DMS53 treated with DMSO at 0.1 percent for 48 hours (cell line): ENCODE data around the gene EEF1AKMT2.

Experiments used
- DNase-seq: peaks from one replicate; lab custom pipeline; 2025; ENCODE audit not compliant: unreplicated experiment; lab: John Stamatoyannopoulos, UW

Gene EEF1AKMT2

DNA sequence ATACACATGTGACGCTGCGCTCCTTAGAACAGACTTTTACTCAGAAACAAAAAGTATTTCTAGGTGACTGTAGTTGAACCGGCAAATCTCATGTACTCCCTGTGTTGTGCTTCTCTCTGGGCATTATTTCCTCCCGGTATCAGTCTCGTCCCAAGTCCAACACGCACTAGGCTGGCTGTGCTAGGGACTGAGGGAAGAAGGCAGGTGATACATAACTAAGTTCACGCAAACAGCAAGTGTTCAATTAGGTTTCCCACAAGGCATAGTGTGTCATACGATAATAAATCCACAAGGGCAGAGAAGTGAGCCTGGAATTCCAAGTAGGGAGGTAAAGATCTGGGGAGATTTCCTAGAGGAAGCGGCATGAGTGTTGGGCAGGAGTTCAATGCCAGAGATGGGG is 67.9 kb downstream of the EEF1AKMT2 start:
- DNase-seq = no peak

DNA sequence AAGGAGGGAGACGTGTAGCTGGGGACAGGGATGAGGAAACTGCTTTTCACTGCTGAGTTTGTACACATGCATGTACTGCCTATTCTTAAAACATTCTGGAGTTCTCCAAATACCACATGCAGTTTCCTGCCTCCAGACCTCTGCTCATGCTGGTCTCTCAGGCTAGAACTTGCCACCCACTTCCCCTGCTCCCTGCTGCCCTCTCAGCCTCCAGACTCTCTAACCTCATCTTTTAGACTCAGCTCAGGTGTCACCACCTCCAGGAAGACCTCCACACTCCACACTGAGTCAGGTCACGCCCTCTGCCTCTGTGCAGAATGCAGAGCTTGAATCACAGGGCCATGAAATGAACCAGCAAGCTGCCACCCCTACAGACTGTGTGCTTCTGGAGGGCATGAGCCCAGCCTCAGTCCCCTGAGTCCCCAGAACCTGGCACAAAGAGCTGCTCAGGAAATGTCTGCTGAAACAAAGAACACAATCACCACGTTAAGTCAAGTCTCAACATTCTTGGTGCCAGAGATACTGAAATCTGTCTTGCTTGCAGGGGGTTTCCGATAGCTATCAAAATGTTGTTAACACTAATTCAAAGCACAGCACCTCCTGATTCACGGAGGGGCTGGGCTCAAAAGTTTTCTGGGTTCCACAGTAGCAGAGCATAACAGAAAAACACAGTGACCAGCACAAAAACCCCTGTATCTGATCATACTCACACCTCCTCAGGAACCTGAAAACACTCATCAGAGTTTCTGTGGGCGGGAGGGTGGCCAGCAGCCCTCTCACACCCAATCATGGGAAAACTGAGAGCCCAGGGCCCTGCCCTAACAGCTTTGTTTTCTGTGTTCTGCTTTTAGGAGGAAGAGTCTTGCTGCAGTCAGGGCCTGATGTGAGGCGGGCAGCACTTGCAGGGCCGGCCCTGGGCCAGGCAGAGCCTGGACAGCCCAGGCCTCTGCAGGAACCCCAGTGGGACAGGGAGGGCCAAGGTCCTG is 68.6 kb downstream of the EEF1AKMT2 start:
- no peak for DNase-seq

DNA sequence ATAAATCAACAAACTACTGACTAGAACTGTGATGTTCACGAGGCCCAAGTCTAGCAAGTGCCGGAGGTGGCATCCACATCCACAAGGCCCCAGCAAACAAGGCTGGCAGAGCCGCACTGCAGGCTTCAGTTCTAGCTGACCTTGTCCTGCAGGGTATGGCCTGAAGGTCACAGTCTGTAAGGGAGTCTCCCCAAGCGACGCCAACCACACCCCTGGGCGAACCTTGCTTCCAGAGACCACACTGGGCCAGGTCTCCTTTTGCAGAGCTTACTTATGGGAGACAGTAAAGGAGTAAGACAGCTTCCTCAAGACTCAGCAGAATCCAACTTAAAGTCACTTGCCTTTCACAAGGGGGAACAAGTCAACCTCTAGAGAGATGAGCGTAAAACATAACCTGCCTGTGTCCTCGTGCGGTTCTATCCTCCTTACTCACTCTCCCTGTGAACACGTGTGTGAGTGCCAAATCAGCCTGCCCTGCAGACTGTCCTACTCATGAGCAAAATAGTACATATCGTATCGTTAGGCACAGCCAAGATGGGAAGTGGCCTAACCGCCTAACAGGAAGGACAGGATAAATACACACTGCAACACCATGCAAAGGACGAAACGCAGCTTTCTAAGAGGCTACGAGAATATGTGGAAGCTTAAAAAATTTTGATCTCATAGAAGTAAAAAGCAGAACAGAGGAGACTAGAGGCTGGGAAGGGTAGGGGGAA is 70.2 kb downstream of the EEF1AKMT2 start:
- no peak for DNase-seq

DNA sequence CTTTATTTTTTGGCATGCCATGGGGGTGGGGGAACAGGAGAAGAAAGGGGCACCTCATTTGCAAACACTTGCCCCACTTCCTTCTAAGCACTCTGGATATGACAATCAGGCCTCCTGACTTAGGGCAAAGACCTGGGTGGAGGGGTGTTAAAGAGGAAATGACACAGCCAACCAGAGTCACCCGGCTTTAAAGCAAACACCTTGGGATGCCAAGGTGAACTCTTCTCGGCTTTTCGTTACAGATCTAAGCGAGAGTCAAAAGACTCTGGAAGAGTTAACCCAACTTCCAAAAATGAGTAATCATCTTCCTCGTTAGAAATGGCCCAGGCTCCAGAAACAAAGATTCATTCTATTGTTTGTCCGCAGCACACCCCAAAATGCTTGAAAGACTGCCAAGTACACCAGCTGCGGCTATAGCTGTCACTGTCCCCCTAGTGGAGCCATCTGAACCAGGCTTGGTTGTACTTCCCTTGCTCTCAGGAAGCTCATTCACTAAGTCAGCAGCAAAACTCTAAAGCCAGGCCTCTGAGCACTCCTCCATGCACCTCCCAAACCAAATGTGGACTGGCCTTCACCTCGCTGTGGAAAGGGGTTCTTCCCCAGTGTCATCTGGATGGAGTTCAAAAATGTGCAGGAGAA is 72.4 kb downstream of the EEF1AKMT2 start:
- DNase-seq = no peak

DNA sequence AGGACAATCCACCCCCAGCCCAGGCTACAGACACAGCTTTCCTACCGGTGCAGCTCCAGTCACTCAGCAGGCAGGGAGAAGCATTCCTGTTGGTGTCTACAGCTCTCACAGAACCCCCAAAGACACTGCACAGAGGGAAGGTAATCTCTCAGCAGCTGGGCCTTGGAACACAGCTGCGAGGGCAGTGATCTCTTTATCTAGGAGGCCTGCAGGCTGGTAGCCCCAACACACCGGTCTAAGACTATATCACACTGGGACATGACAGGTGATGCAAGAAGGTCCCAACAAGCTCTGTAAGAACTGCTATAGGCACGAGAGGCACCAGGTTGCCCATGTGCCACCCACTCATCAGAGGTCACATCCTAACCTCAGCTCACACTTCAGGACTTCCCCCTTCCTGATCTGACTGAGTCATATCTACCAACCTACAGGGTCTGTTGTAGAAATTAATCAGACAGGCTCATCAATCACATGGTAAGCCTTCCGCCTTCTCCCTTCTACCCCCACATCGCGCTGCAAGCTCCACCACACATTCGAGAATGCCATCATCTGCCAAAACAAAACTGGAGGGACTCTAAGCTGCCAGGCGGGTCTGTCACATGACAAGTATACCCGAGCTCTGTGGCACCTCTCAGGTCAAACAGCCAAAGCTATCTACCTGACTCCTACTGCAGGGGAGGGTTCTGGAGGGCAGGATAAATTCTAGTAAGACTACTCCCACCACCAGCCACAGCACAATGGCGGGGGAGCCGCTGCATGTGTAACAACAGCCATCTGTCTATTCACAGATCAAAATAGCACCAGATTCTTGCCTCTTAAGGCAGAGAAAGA is 73.6 kb downstream of the EEF1AKMT2 start:
- DNase-seq = no peak

DNA sequence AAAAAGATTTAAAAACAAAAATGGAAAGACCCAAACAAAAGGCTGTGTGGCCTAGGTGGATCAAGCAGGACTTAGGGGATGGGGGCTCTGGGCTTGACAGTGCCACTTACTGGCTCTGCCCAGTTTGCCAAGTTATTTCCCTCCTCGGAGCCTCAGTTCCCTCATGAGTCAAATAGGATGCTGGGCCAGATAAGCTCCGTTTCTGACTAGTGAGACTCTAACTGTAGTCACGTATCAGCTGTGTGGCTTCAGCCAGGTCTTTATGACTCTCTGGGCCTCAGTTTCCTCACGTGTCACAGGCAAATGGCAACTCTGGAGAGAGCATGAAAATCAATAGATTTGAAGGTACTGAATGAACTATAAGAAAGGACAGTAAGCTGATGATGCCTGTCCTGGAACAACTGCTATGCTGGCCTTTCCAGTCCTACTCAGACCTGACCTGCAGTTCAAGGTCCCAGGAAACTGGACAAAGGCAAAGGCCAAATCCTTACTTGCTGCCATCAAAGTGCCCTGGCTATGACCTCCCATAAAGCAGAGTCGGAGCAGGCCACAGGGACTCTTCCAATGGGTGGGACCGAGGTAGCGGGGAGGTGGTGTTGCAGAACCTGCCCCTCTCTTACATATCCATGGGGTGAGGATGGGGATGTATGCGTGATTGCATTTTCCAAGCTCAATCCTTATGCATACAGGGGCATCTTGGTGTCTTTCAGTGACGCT is 74.5 kb downstream of the EEF1AKMT2 start:
- no peak for DNase-seq

DNA sequence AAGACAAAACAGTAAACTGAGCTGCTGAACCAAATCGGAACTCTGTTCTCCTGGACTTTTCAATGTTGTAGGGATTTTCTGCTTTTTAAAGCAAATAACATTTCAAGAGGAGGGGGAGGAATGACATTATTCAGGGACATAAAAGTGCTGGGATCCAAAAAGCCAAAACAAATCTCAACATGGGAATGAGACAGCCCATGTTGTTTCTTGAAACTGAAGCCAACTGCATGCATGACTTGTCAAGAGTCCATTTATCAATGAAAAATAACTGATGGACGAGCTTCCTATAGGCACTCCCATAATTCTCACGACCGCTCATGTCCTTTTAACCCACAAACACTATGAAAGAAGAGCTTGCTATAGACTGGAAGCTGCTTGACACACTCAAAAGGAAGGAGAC is 75.3 kb downstream of the EEF1AKMT2 start:
- no peak for DNase-seq

DNA sequence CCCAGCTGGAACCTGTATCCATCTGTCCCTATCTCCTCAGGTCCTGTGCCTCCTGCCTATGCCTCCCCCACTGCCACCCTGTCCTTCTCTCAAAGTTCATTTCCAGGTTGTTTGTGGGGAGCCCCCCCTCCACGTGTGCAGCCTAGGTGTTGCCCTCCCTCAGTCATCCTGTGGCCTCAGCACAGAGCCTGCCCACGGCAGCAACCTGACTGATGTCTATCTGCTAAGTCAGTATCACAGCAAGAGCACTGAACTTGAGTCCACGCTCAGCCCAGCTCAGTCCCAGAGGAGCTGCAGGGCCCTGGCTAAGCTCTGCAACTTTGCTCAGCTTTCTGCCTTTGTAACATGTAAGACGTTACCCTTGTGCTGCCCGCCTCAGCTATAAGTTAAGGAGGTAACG is 76.2 kb downstream of the EEF1AKMT2 start:
- no peak for DNase-seq

DNA sequence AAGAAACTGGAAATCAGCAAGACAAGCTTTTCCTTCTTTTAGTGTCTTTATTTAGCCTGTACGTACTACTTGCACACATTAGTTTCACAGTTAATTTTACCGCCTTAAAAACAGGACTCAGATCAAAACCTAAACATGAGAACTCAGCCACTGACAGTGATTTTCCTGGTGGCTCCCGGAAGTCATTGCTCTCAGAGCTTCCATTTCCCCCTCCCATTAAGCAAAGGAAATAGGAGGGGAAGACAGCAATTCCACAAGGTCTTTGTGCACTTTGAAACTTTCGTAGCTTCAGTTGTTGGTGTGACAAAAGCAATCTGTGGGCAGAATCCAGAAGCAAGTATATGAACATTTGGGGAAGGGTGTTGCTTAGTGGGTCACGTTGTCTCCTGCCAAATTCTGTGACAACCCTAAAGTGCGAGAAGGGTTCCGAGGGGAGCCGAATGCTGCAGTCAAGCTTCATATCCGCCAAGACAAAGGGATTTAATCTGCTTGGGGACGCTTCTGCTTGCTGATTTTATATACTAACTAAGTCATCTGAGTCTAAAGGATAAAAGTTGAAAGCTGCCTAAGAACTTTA is 77.9 kb downstream of the EEF1AKMT2 start:
- no peak for DNase-seq

DNA sequence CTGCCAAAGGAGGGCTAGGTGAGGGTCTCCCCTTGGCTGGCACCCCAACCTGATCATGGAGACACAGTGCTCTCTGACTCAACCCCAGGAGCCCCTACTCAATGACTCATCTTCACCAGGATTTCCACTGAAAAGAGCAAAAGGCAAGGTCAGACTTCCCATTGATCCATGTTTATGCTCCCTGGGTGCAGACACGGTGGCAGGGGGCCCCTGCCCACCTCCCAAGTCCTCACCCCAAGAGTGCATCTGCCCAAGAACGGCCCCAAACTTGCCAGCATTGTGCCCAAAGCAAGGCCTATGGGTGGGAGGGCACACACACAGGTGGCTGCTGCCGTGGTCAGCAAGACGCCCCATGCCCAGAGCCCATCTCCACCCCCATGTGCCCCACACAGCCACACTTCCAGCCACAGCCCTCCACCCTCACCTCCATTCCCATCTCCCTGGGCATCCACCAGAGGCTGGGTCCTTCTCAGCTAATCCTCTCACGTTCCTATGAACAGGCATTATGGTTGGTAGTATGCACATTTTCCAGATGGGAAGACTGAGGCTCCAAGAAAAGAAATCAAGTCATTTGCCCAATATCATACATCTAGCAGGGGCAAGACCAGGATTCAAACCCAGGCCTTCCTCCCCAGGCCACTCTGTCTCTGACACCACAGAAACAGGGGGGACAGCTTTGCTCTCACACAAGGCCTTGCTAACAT is 78.8 kb downstream of the EEF1AKMT2 start:
- no peak for DNase-seq

DNA sequence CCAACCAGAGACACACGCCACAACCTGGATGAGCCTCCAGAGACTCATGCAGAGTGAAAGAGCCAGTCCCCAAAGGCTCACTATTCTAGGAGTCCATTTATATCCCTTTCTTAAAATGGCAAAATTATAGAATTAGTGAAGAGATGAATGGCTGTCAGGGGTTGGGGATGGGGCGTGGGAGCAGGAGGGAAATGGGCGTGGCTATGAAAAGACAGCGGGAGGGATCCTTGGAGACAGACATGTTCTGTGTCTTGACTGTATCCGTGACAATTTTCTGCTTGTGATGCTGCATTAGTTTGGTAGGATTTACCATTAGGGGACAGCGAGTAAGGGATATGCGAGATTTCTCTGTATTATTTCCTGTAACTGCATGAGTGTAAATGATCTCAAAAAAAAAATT is 80.5 kb downstream of the EEF1AKMT2 start:
- DNase-seq = no peak

DNA sequence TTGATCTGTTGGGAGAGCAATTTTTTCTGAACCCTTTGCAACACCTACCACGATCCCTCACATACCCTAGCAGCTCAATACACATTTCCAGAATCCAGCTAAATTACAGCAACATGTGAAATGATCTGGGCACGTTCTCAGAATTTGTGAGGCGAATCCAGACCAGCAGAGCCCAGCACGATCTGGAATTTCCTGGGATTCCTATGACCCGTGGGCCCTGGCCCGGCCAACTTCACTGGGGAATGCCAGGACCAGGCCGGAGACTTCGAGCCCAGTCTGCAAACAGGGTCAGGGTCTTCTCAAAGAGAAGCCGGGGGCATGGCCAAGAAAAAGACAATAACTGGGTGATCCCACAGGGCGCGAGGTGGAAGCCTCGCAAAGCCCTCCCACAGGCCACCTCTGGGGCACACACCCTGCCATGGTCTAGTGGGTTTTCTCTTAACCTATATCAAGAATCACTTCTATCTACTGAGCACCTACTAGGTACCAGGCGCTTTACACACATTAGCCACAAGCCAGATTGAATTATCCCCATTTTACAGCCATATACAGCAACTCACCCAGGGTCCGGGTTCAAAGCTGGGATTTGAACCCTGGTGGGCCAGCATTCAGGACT is 81.3 kb downstream of the EEF1AKMT2 start:
- no peak for DNase-seq

DNA sequence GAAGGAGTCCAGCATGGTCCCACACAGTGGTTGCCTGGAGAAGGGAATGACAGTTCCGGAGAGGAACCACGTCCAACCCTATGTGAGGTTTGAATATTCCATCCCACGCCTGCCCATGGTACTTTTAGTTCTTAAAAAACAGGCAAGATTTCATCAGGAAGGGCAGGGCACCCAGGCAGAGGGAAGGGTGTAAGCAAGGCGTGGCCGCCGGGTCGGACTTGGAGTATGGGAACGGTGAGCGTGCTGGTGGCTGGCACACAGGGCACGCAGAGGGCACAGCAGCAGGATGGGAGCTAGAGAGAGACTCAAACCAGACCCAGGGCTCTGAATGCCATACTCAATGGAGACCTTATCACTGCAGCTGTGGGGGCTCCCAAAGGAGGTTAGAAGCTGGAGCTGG is 81.8 kb downstream of the EEF1AKMT2 start:
- DNase-seq = no peak

DNA sequence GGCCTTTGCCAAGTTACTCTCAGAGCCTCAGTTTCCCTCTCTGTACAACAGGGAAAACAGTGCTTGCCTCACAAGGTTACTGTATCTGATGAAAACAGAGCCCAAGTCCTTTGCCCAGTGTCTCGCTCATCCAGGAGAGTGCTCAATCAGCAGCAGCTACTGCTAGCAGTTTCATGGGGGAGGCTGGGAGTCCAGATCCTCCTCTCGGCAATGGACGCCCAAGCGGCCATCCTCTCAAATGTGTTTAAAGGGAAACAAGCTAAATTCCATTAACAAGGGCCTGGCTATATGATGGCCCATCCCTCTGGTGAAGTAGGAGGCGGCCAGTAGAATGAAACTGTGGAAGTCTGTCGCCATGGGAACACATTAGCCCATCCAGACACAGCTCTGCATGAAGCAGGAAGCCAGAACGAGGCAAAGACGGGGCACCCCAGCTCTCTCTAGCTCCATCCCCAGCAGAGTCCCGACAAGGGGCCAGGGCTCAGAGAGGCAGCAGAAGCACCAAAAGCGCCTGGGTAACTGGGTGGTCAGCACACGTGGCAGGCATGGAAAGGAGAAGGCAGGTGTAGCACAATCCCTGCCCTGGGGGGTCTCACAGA is 82.7 kb downstream of the EEF1AKMT2 start:
- DNase-seq = no peak

DNA sequence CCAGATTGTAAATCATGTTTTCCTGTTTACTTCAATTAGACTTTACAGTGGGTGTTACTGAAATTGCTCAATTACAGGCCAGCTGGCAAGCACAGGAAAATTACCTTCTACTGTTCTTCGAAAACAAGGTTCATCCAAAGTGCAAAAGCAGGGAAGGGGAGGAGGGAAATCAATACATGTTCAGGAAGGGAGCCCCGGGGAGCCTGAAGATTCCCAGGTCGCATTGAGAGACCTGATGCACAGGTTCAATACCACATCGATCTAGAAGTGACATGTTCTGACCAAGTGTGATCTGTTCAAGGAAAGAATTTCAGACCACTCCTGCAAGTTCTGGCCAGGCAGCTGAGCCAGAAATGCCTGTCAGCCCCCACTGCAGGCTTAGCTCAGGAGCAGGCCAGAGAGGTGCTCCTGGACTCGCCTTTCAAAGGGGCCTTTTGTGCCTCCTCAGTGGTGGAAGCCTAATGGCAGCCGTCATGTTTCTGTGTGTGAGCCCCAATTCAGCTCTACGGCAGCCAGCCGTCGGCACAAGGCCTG is 83.4 kb downstream of the EEF1AKMT2 start:
- DNase-seq = no peak
